Right atrium auricular region (tissue), 2 donors: Measurements from ENCODE around the gene ZNF771. TPM values are rescaled to one million over a fixed set of nuclear protein-coding genes. Genes with fewer than 3 reads are reported as not detected.
"Not testable (repeated sequence)": the region's sequence is repeated elsewhere in the genome, so short reads cannot be mapped to it uniquely, and the experiment has no call there.

Experiments used
- DNase-seq: peaks from one replicate; pipeline ENCODE4 v3.0.0-alpha.2; 2019; ENCODE audit warnings: low spot score
- H3K27ac ChIP-seq, 2 donors: fragments of 200-600 bp; sonication (generic); 1 replicate in 1 of 2; 2 replicates in 1 of 2; pipeline ENCODE4 v1.5.1; 2016 to 2019
- H3K27me3 ChIP-seq, 2 donors: fragments of 200-600 bp; sonication (generic); one replicate each; pipeline versions ENCODE4 v1.5.1 to v1.6.0; 2017 to 2019
- H3K36me3 ChIP-seq: fragments of 200-600 bp; sonication (generic); one replicate; pipeline ENCODE4 v1.5.1; 2016
- H3K4me1 ChIP-seq, 2 donors: fragments of 200-600 bp; sonication (generic); one replicate each; pipeline versions ENCODE4 v1.5.1 to v1.6.0; 2017 to 2019
- H3K4me3 ChIP-seq, 2 donors: fragments of 200-600 bp; sonication (generic); 1 replicate in 1 of 2; 2 replicates in 1 of 2; pipeline ENCODE4 v1.5.1; 2017 to 2019; ENCODE audit warnings: mild to moderate bottlenecking in 1 of 2, moderate library complexity in 1 of 2
- H3K9me3 ChIP-seq, 2 donors: fragments of 200-600 bp; sonication (generic); one replicate each; pipeline ENCODE4 v1.5.1; 2019
- CTCF ChIP-seq, 2 donors: fragments of 200-600 bp; sonication (generic); IDR thresholded peaks; one replicate each; pipeline ENCODE4 v1.5.1; 2019; ENCODE audit warnings: antibody characterized with exemption in 2 of 2
- total RNA-seq, 2 donors: library from RNA; depleted of rRNA; stranded (reverse); fragments of >200 nt; gene quantifications; one replicate each; pipeline ENCODE4 v1.1.0, GENCODE V29; 2016

Gene ZNF771
- total RNA-seq, 2 donors from 2014 or later: 13.0 to 14.3 TPM

GRCh38 chr16:30457743-30458560 lies 50.5 kb downstream of the ZNF771 start:
- Histone ChIP-seq H3K27me3 (no peaks in the 10 kb centered on the region), H3K36me3 (no peaks in the 10 kb centered on the region), H3K4me1 (no peaks in the 10 kb centered on the region), H3K4me3 (no peak overlapping the region), H3K27ac (no peak overlapping the region), H3K9me3 (no peaks in the 10 kb centered on the region)
- DNase-seq: no peak
- no peak for TF ChIP-seq CTCF (IDR thresholded peaks at IDR 0.05)

DNA sequence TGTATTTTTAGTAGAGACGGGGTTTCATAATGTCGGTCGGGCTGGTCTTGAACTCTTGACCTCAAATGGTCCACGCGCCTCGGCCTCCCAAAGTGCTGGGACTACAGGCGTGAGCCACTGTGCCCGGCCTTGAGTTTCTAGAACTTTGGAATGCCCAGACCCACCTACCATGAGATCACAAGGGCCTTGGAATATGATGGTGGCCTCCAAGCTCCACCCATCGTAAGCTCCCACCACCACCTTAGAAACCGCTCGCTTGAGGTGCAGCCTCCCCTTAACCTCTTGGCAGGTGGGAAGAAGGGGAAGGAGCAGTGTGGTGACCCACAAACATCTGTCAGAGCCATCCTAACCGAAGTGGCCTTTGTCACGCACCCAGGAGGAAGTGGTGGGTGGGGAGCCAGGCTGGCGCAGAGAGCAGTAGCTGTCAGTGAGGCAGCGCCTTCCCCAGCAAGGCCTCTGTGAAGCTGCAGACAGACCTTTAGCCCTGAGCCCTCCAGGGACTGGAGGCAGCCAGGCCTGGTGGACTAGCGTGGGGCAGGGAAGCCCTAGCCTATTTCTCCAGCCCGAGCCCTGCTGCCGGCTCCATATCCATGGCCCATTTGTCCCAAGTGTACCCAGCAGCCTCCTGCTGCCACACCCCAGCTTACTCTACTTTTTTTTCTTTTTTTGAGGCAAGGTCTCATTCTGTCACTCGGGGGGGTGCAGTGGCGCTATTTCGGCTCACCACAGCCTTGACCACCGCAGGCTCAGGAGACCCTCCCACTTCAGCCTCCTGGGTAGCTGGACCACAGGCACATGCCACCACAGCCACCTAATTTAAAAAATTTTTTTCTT lies 51.4 kb downstream of the ZNF771 start:
- H3K4me1 ChIP-seq: no peaks in the 10 kb centered on the region
- no peak overlapping the region for H3K4me3 ChIP-seq
- no peaks in the 10 kb centered on the region for H3K36me3 ChIP-seq
- no peak for DNase-seq
- no peaks in the 10 kb centered on the region for H3K9me3 ChIP-seq
- H3K27me3 ChIP-seq: no peaks in the 10 kb centered on the region
- TF ChIP-seq CTCF (IDR thresholded peaks at IDR 0.05): no peak
- no peak overlapping the region for H3K27ac ChIP-seq

- no peaks in the 10 kb centered on the region for H3K27me3 ChIP-seq
- H3K27ac ChIP-seq: no peak overlapping the region
- H3K36me3 ChIP-seq: no peaks in the 10 kb centered on the region
- H3K9me3 ChIP-seq: no peaks in the 10 kb centered on the region
- H3K4me3 ChIP-seq: no peak overlapping the region
- H3K4me1 ChIP-seq: no peaks in the 10 kb centered on the region
- no peak for DNase-seq
- TF ChIP-seq CTCF (IDR thresholded peaks at IDR 0.05): no peak
These were observed 52.0 kb downstream of the ZNF771 start for GRCh38 chr16:30459456-30459855.

DNA sequence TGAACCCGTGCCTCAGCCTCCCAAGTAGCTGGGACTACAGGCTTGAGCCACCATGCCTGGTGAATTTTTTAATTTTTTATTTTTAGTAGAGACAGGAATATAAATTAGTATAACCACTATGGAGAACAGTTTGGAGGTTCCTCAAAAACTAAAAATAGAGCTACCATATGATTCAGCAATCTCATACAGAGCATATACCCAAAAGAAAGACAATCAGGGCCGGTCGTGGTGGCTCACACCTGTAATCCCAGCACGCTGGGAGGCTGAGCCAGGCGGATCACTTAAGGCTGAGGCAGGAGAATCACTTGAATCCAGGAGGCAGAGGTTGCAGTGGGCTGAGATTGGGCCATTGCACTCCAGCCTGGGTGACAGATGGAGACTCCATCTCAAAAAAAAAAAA lies 54.0 kb downstream of the ZNF771 start:
- H3K4me3 ChIP-seq, H3K27me3 ChIP-seq, H3K9me3 ChIP-seq, H3K27ac ChIP-seq, H3K36me3 ChIP-seq, DNase-seq, H3K4me1 ChIP-seq: not testable (repeated sequence)

DNA sequence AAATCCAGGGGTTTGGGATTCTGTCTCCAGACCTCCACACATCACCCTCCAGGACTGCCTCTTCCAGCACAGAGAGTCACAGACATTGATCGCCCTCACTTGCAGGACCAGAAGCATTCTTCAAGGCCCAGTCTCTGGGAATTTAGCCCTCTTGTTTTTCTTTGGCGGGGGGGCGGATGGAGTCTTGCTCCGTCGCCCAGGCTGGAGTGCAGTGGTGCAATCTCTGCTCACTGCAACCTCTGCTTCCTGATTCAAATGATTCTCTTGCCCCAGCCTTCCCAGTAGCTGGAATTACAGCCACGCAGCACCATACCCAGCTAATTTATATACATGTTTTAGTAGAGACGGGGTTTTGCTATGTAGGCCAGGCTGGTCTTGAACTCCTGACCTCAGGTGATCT lies 56.7 kb downstream of the ZNF771 start:
- Histone ChIP-seq H3K36me3 (no peaks in the 10 kb centered on the region), H3K27me3 (no peaks in the 10 kb centered on the region), H3K4me3 (no peak overlapping the region), H3K27ac (no peak overlapping the region), H3K4me1 (no peaks in the 10 kb centered on the region), H3K9me3 (no peaks in the 10 kb centered on the region)
- no peak for TF ChIP-seq CTCF (IDR thresholded peaks at IDR 0.05)
- DNase-seq: no peak

Other genes starting within 250 kb of the ZNF771 start
- 10 to 100 TPM in 1 of 2 donors, 1 to 10 TPM in 1; 5.4 to 18.6 TPM for gene CORO1A, start 224.0 kb upstream of the ZNF771 start, total RNA-seq
- gene BOLA2B, start 213.9 kb upstream of the ZNF771 start, total RNA-seq: 100 to 1,000 TPM; 143 to 187 TPM
- gene SLX1A, start 213.7 kb upstream of the ZNF771 start, total RNA-seq: 10 to 100 TPM; 25.1 to 36.3 TPM
- 1 to 10 TPM; 2.0 to 7.4 TPM for gene SULT1A3, start 208.4 kb upstream of the ZNF771 start, total RNA-seq
- 1 to 10 TPM in 1 of 2 donors, not detected in 1; 1.7 TPM for gene NPIPB13, start 159.1 kb upstream of the ZNF771 start, total RNA-seq
- 10 to 100 TPM; 22.0 to 39.3 TPM for gene CD2BP2, start 52.3 kb upstream of the ZNF771 start, total RNA-seq
- gene TBC1D10B, start 37.1 kb upstream of the ZNF771 start, total RNA-seq: 10 to 100 TPM; 20.0 to 22.3 TPM
- not detected for gene MYL11, start 32.8 kb upstream of the ZNF771 start, total RNA-seq
- under 1 TPM in 1 of 2 donors, not detected in 1; 0.35 TPM for gene SEPTIN1, start 25.0 kb upstream of the ZNF771 start, total RNA-seq
- 10 to 100 TPM in 1 of 2 donors, 1 to 10 TPM in 1; 5.7 to 10.7 TPM for gene ZNF48, start 12.2 kb upstream of the ZNF771 start, total RNA-seq
- gene DCTPP1, start 22.4 kb downstream of the ZNF771 start, total RNA-seq: 10 to 100 TPM; 14.4 to 18.7 TPM
- gene SEPHS2, start 38.3 kb downstream of the ZNF771 start, total RNA-seq: 10 to 100 TPM; 18.2 to 18.6 TPM
- gene ITGAL, start 65.1 kb downstream of the ZNF771 start, total RNA-seq: 1 to 10 TPM; 2.0 to 2.6 TPM
- 10 to 100 TPM; 41.1 to 51.4 TPM for gene ZNF768, start 119.0 kb downstream of the ZNF771 start, total RNA-seq
- 10 to 100 TPM; 13.3 to 16.2 TPM for gene ZNF747, start 127.3 kb downstream of the ZNF771 start, total RNA-seq
- gene ZNF764, start 150.8 kb downstream of the ZNF771 start, total RNA-seq: 10 to 100 TPM; 12.0 to 16.9 TPM
- 10 to 100 TPM in 1 of 2 donors, 1 to 10 TPM in 1; 9.6 to 13.5 TPM for gene ZNF688, start 164.1 kb downstream of the ZNF771 start, total RNA-seq
- gene ZNF785, start 178.1 kb downstream of the ZNF771 start, total RNA-seq: 1 to 10 TPM; 5.5 to 6.0 TPM
- 1 to 10 TPM; 6.2 to 8.3 TPM for gene ZNF689, start 202.8 kb downstream of the ZNF771 start, total RNA-seq
- 10 to 100 TPM; 12.3 to 17.3 TPM for gene PRR14, start 243.4 kb downstream of the ZNF771 start, total RNA-seq